HepG2 (cell line): ENCODE data around the gene PTPRCAP. TPM values are rescaled to one million over a fixed set of nuclear protein-coding genes. Genes with fewer than 3 reads are reported as not detected.

Experiments used
- AHR ChIP-seq: IDR thresholded peaks from 2 replicates; pipeline ENCODE4 v1.6.1; 2018; ENCODE audit warnings: missing genetic modification reagents, missing compliant biosample characterization
- ETS1 ChIP-seq: sonication (generic); formaldehyde crosslinking; IDR thresholded peaks from 2 replicates; pipeline ENCODE4 v1.4.0; 2020; ENCODE audit warnings: missing genetic modification reagents
- HOXD1 ChIP-seq: sonication (generic); formaldehyde crosslinking; IDR thresholded peaks from 2 replicates; pipeline ENCODE4 v1.5.0; 2020; ENCODE audit warnings: missing genetic modification reagents
- NKX3-1 ChIP-seq: sonication (generic); formaldehyde crosslinking; IDR thresholded peaks from 2 replicates; pipeline ENCODE4 v1.5.0; 2020; ENCODE audit warnings: missing genetic modification reagents
- ONECUT2 ChIP-seq: sonication (generic); formaldehyde crosslinking; IDR thresholded peaks from 2 replicates; pipeline ENCODE4 v1.4.0; 2020; ENCODE audit warnings: missing genetic modification reagents
- RARG ChIP-seq: sonication (generic); formaldehyde crosslinking; IDR thresholded peaks from 2 replicates; pipeline ENCODE4 v1.4.0; 2020; ENCODE audit warnings: low read depth, mild to moderate bottlenecking, missing genetic modification reagents
- RFX5 ChIP-seq: IDR thresholded peaks from 2 replicates; pipeline ENCODE4 v1.6.1; 2011; ENCODE audit warnings: low read depth, low read length, improper control_type of control experiment
- TAF1 ChIP-seq: sonication (generic); formaldehyde crosslinking; IDR thresholded peaks from 2 replicates; pipeline ENCODE4 v1.4.0; 2020; ENCODE audit warnings: missing genetic modification reagents
- TBX3 ChIP-seq: fragments of 450-650 bp; IDR thresholded peaks from 2 replicates; pipeline ENCODE4 v1.6.1; 2017; ENCODE audit warnings: antibody characterized with exemption, mild to moderate bottlenecking, inconsistent platforms, borderline replicate concordance
- ZBTB20 ChIP-seq: sonication (generic); formaldehyde crosslinking; IDR thresholded peaks from 2 replicates; pipeline ENCODE4 v1.8.1; 2023; ENCODE audit warnings: missing genetic modification reagents, low read depth, mild to moderate bottlenecking, borderline replicate concordance
- ZBTB37 ChIP-seq: sonication (generic); formaldehyde crosslinking; IDR thresholded peaks from 2 replicates; pipeline ENCODE4 v1.4.0; 2020; ENCODE audit warnings: mild to moderate bottlenecking, missing genetic modification reagents
- ZFP62 ChIP-seq: sonication (generic); formaldehyde crosslinking; IDR thresholded peaks from 2 replicates; pipeline ENCODE4 v1.4.0; 2020; ENCODE audit warnings: missing genetic modification reagents
- ZFYVE20 ChIP-seq: sonication (generic); formaldehyde crosslinking; IDR thresholded peaks from 2 replicates; pipeline ENCODE4 v1.8.0; 2023; ENCODE audit warnings: low read depth, mild to moderate bottlenecking, moderate library complexity, missing genetic modification reagents, borderline replicate concordance
- ZNF17 ChIP-seq: sonication (generic); formaldehyde crosslinking; IDR thresholded peaks from 2 replicates; pipeline ENCODE4 v1.5.0; 2020; ENCODE audit warnings: mild to moderate bottlenecking, missing genetic modification reagents
- ZNF3 ChIP-seq: IDR thresholded peaks from 2 replicates; pipeline ENCODE4 v1.7.0; 2017; ENCODE audit warnings: inconsistent platforms
- ZNF432 ChIP-seq: sonication (generic); formaldehyde crosslinking; IDR thresholded peaks from 2 replicates; pipeline ENCODE4 v1.5.0; 2020; ENCODE audit warnings: missing genetic modification reagents, mild to moderate bottlenecking, borderline replicate concordance
- ZNF776 ChIP-seq: sonication (generic); formaldehyde crosslinking; IDR thresholded peaks from 2 replicates; pipeline ENCODE4 v1.4.0; 2020; ENCODE audit warnings: mild to moderate bottlenecking, missing genetic modification reagents
- ZNF790 ChIP-seq: sonication (generic); formaldehyde crosslinking; IDR thresholded peaks from 2 replicates; pipeline ENCODE4 v1.8.0; 2022; ENCODE audit warnings: missing genetic modification reagents, mild to moderate bottlenecking, borderline replicate concordance
- ZSCAN21 ChIP-seq: sonication (generic); formaldehyde crosslinking; IDR thresholded peaks from 2 replicates; pipeline ENCODE4 v1.8.0; 2022; ENCODE audit warnings: mild to moderate bottlenecking, missing genetic modification reagents, moderate library complexity, borderline replicate concordance
- polyA plus RNA-seq, 8 experiments: library from polyadenylated mRNA; depleted of rRNA in 3 of 8; stranded (reverse) in 7 of 8; unstranded in 1 of 8; fragments of >200 nt; fragmentation: Illumina TruSeq in 4 of 8; extraction: Trizol in 4 of 8; gene quantifications; 2 replicates each; pipeline versions ENCODE4 v1.2.1 to v1.2.3, GENCODE V29; 2011 to 2016; ENCODE audit warnings: low read depth in 4 of 8, missing spikeins in 1 of 8, mixed read lengths in 1 of 8; ENCODE audit not compliant: insufficient read depth in 1 of 8
- total RNA-seq, 5 experiments: library from RNA; depleted of rRNA; stranded (reverse); fragments of >200 nt; fragmentation: Illumina TruSeq; extraction: Trizol; gene quantifications; 2 replicates each; pipeline ENCODE4 v1.2.3, GENCODE V29; 2016; ENCODE audit warnings: low read depth in 1 of 5
- TF ChIP-seq, protein P1 (sequence below): sonication (generic); formaldehyde crosslinking; IDR thresholded peaks from 2 replicates; pipeline ENCODE4 v1.8.1; 2023; ENCODE audit warnings: mild to moderate bottlenecking, moderate library complexity, missing genetic modification reagents
- TF ChIP-seq, protein P2 (sequence below): sonication (generic); formaldehyde crosslinking; IDR thresholded peaks from 2 replicates; pipeline ENCODE4 v1.4.0; 2020; ENCODE audit warnings: mild to moderate bottlenecking, low read depth, missing genetic modification reagents
- TF ChIP-seq, protein P3 (sequence below): sonication (generic); formaldehyde crosslinking; IDR thresholded peaks from 2 replicates; pipeline ENCODE4 v1.8.0; 2022; ENCODE audit warnings: missing genetic modification reagents, mild to moderate bottlenecking, borderline replicate concordance

The PTPRCAP gene
- total and polyA plus RNA-seq, 2 of the 13 experiments (the other 11 are each of a cell fraction or from before 2014, with no cell fraction given), result 0.60 to 0.70 TPM

GRCh38 chr11:67482827-67483798 is 45.6 kb upstream of the PTPRCAP start, which contains the start of gene AIP (continued):
- TF ChIP-seq ZNF17 (CRISPR knock-in tag) (peak; percentile 96; the same call in 1 of the 2 replicates), TBX3 (no peak), NKX3-1 (CRISPR knock-in tag) (peak; percentile 82), RFX5 (no peak), ZBTB20 (CRISPR knock-in tag) (peak; percentile 80; the same call in 1 of the 2 replicates), ZBTB37 (CRISPR knock-in tag) (0 out of 2 replicates have a peak, but pooled peaks have one; percentile 45), ZNF790 (CRISPR knock-in tag) (peak; percentile 96), ETS1 (CRISPR knock-in tag) (peak; percentile 88; the same call in 1 of the 2 replicates), ONECUT2 (CRISPR knock-in tag) (peak; percentile 66), ZFYVE20 (no peak), TAF1 (CRISPR knock-in tag) (peak; percentile 94), ZSCAN21 (CRISPR knock-in tag) (peak; percentile 92), HOXD1 (CRISPR knock-in tag) (peak; percentile 89), AHR (CRISPR knock-in tag) (peak; percentile 97), ZNF776 (peak; percentile 90), RARG (CRISPR knock-in tag) (no peak), ZNF3 (CRISPR knock-in tag) (0 out of 2 replicates have a peak, but pooled peaks have one; percentile 35), ZFP62 (no peak), ZNF432 (no peak)
- TF ChIP-seq, protein P1, sequence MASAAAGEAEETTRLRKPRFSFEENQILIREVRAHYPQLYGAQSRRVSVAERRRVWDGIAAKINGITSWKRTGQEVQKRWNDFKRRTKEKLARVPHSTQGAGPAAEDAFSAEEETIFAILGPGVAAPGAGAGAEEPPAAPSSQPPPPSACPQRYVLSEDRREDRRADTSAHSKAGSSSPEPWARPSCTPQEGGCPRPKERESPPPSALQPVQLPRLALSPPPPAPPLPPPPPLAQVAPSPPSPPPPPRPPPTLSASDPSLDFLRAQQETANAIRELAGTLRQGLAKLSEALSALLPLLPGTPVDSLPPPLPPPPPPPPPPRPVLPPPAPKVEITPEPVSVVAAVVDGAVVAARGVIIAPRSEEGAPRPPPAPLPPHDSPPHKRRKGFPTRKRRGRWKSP (CRISPR knock-in tag), result peak; percentile 95
- TF ChIP-seq, protein P2, sequence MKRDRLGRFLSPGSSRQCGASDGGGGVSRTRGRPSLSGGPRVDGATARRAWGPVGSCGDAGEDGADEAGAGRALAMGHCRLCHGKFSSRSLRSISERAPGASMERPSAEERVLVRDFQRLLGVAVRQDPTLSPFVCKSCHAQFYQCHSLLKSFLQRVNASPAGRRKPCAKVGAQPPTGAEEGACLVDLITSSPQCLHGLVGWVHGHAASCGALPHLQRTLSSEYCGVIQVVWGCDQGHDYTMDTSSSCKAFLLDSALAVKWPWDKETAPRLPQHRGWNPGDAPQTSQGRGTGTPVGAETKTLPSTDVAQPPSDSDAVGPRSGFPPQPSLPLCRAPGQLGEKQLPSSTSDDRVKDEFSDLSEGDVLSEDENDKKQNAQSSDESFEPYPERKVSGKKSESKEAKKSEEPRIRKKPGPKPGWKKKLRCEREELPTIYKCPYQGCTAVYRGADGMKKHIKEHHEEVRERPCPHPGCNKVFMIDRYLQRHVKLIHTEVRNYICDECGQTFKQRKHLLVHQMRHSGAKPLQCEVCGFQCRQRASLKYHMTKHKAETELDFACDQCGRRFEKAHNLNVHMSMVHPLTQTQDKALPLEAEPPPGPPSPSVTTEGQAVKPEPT (CRISPR knock-in tag), result peak; percentile 98
- TF ChIP-seq, protein P3, sequence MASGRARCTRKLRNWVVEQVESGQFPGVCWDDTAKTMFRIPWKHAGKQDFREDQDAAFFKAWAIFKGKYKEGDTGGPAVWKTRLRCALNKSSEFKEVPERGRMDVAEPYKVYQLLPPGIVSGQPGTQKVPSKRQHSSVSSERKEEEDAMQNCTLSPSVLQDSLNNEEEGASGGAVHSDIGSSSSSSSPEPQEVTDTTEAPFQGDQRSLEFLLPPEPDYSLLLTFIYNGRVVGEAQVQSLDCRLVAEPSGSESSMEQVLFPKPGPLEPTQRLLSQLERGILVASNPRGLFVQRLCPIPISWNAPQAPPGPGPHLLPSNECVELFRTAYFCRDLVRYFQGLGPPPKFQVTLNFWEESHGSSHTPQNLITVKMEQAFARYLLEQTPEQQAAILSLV (CRISPR knock-in tag), result peak; percentile 99
